Motor neuron (in vitro differentiated cells): ENCODE data around the gene TRIM32. TPM values are rescaled to one million over a fixed set of nuclear protein-coding genes. Genes with fewer than 3 reads are reported as not detected.

Experiments
- ATAC-seq, 8 experiments: fragments of 200-7000 bp; cut with Tn5 transposase; replicated peaks in 6 of 8; 2 replicates each; pipeline ENCODE4 v1.8.0; 2021; ENCODE audit warnings: mild to moderate bottlenecking in 8 of 8, moderate library complexity in 8 of 8
- H3K27ac ChIP-seq, 2 donors: fragments of 250-450 bp; sonication (Bioruptor Pico); 2 replicates each; pipeline ENCODE4 v1.9.0; 2021; ENCODE audit warnings: antibody characterized with exemption in 2 of 2, mild to moderate bottlenecking in 2 of 2, moderate library complexity in 1 of 2
- H3K4me1 ChIP-seq, 2 donors: fragments of 250-450 bp; sonication (Bioruptor Pico); replicated peaks in 1 of 2; 2 replicates each; pipeline ENCODE4 v1.6.1; 2021; ENCODE audit warnings: antibody characterized with exemption in 2 of 2, mild to moderate bottlenecking in 2 of 2, moderate library complexity in 1 of 2
- H3K4me3 ChIP-seq, 5 donors: fragments of 250-450 bp; sonication (Bioruptor Pico); 2 replicates each; pipeline ENCODE4 v1.9.0; 2021; ENCODE audit warnings: antibody characterized with exemption in 5 of 5, mild to moderate bottlenecking in 5 of 5, moderate library complexity in 4 of 5
- WGBS, 10 experiments: fragments of 450-650 bp; shearing (Covaris generic); methylation state at CpG; one replicate each; pipeline ENCODE4 v1.0.0; 2022; 5-methylcytosine and 5-hydroxymethylcytosine counted together
- in situ Hi-C, 9 experiments: fragments of 400-800 bp; cut with MboI; loops; one replicate each; pipeline ENCODE4 v1.15.0; 2021; ENCODE audit warnings: low sequenced_read_pairs in 9 of 9, low pct_unique_long_range_greater_than_20kb in 2 of 9; ENCODE audit not compliant: unreplicated experiment in 9 of 9
- total RNA-seq, 8 experiments: library from RNA; unstranded; fragments of 300-600 nt; gene quantifications; 2 replicates each; pipeline versions ENCODE4 v1.2.3 to v1.2.4, GENCODE V29; 2022

Gene TRIM32
- 10 to 100 TPM; 12.1 to 20.8 (median 17.6) TPM for total RNA-seq

GRCh38 chr9:116687074-116687753 is at the start of gene TRIM32:
TSS of gene TRIM32 (plus strand) at chr9:116687305. CDS start at chr9:116697743, 10,438 bp downstream.
- H3K27ac ChIP-seq = peak within 1 kb of the TSS; percentile 81 to 93
- in situ Hi-C loops = no loop called here
- peak; percentile 89 to 96 (median 92) for ATAC-seq
- peaks cover 14 to 19% of the 10 kb centered on the region in 2 donors for H3K4me1 ChIP-seq
- peak within 1 kb of the TSS; percentile 52 to 95 (median 71) for H3K4me3 ChIP-seq
- WGBS, 10 experiments = 0 to 8% (median 0%) methylated on average over 1 to 10 of the region's 54 CpGs; no CpG with 5 or more reads in 6 of the 10 experiments

- Histone ChIP-seq H3K27ac (no peak overlapping the region), H3K4me3 (no peak overlapping the region), H3K4me1 (no peaks in the 10 kb centered on the region)
- peak in 4 of 8 experiments; percentile 45 to 47 (median 46) for ATAC-seq
- in situ Hi-C loops = no loop called here
These were observed 47.8 kb upstream of the TRIM32 start for GRCh38 chr9:116639251-116639741.

- no peak overlapping the region for H3K27ac ChIP-seq
- ATAC-seq = no peak
- WGBS, 10 experiments = 33 to 100% (median 90%) methylated on average over 1 to 2 of the region's 2 CpGs; no CpG with 5 or more reads in 1 of the 10 experiments
- in situ Hi-C loops = loop anchor here in 1 of 9 experiments (10.0 kb wide), 1 partner anchor 57 kb away; no protein-coding TSS in a partner anchor
- no peaks in the 10 kb centered on the region for H3K4me1 ChIP-seq
- no peak overlapping the region for H3K4me3 ChIP-seq
These were observed 45.6 kb upstream of the TRIM32 start for GRCh38 chr9:116641292-116642059.

GRCh38 chr9:116643691-116644090 is 43.4 kb upstream of the TRIM32 start:
- ATAC-seq = peak in 2 of 8 experiments; percentile 30 to 46
- H3K4me1 ChIP-seq = no peaks in the 10 kb centered on the region
- WGBS, 10 experiments = 50 to 100% methylated on average over 1 of the region's 1 CpG; no CpG with 5 or more reads in 8 of the 10 experiments
- H3K27ac ChIP-seq = no peak overlapping the region
- H3K4me3 ChIP-seq = no peak overlapping the region
- in situ Hi-C loops = loop anchor here in 1 of 9 experiments (10.0 kb wide), 1 partner anchor 59 kb away; no protein-coding TSS in a partner anchor

GRCh38 chr9:116644091-116644688 is 42.9 kb upstream of the TRIM32 start:
- H3K4me3 ChIP-seq = no peak overlapping the region
- no peak for ATAC-seq
- WGBS, 10 experiments = 23 to 100% (median 70%) methylated on average over 1 to 2 of the region's 2 CpGs; no CpG with 5 or more reads in 3 of the 10 experiments
- no peaks in the 10 kb centered on the region for H3K4me1 ChIP-seq
- in situ Hi-C loops = loop anchor here in 1 of 9 experiments (10.0 kb wide), 1 partner anchor 59 kb away; no protein-coding TSS in a partner anchor
- no peak overlapping the region for H3K27ac ChIP-seq

- peak; percentile 53 to 95 (median 80) for ATAC-seq
- 50 to 96% (median 85%) methylated on average over 1 to 4 of the region's 5 CpGs for WGBS, 10 experiments
- Histone ChIP-seq H3K4me3 (no peak overlapping the region), H3K27ac (no peak overlapping the region), H3K4me1 (no peaks in the 10 kb centered on the region)
- in situ Hi-C loops = loop anchor here in 1 of 9 experiments (10.0 kb wide), 1 partner anchor 62 kb away; no protein-coding TSS in a partner anchor
These were observed 40.2 kb upstream of the TRIM32 start for GRCh38 chr9:116646661-116647514.

GRCh38 chr9:116647515-116647809 is 39.6 kb upstream of the TRIM32 start:
- peak in 1 of 8 experiments; percentile 42 for ATAC-seq
- Histone ChIP-seq H3K4me1 (no peaks in the 10 kb centered on the region), H3K27ac (no peak overlapping the region), H3K4me3 (no peak overlapping the region)
- WGBS, 10 experiments = 20 to 100% (median 80%) methylated on average over 1 to 3 of the region's 4 CpGs; no CpG with 5 or more reads in 5 of the 10 experiments
- in situ Hi-C loops = loop anchor here in 1 of 9 experiments (10.0 kb wide), 1 partner anchor 63 kb away; no protein-coding TSS in a partner anchor

- peak in 3 of 8 experiments; percentile 93 to 96 (median 95) for ATAC-seq
- in situ Hi-C loops = loop anchor here in 5 of 9 experiments (10.0 to 25.0 kb wide), 3 partner anchors 491 to 1066 kb away; partner anchors contain the start of gene PAPPA (in 2 of the 5)
- 19 to 100% (median 71%) methylated on average over 1 to 5 of the region's 7 CpGs; no CpG with 5 or more reads in 1 of the 10 experiments for WGBS, 10 experiments
- H3K27ac ChIP-seq = no peak overlapping the region
- peaks cover 0 to 25% of the 10 kb centered on the region in 2 donors for H3K4me1 ChIP-seq
- H3K4me3 ChIP-seq = no peak overlapping the region
These were observed 33.6 kb upstream of the TRIM32 start for GRCh38 chr9:116653348-116654058.

GRCh38 chr9:116654059-116654355 is 33.1 kb upstream of the TRIM32 start:
- in situ Hi-C loops = loop anchor here in 5 of 9 experiments (10.0 to 25.0 kb wide), 3 partner anchors 492 to 1067 kb away; partner anchors contain the start of gene PAPPA (in 2 of the 5)
- WGBS, 10 experiments = 75 to 100% (median 81%) methylated on average over 1 to 3 of the region's 3 CpGs; no CpG with 5 or more reads in 2 of the 10 experiments
- H3K4me1 ChIP-seq = peaks cover 0 to 25% of the 10 kb centered on the region in 2 donors
- H3K4me3 ChIP-seq = no peak overlapping the region
- ATAC-seq = no peak
- no peak overlapping the region for H3K27ac ChIP-seq

GRCh38 chr9:116656501-116656971 is 30.6 kb upstream of the TRIM32 start:
- in situ Hi-C loops = loop anchor here in 5 of 9 experiments (10.0 to 25.0 kb wide), 3 partner anchors 494 to 1069 kb away; partner anchors contain the start of gene PAPPA (in 2 of the 5)
- H3K4me1 ChIP-seq = peaks cover 3 to 25% of the 10 kb centered on the region in 2 donors
- H3K4me3 ChIP-seq = no peak overlapping the region
- no peak overlapping the region for H3K27ac ChIP-seq
- ATAC-seq = no peak
- WGBS, 10 experiments = 42 to 90% (median 81%) methylated on average over 1 to 5 of the region's 5 CpGs; no CpG with 5 or more reads in 3 of the 10 experiments

- WGBS, 10 experiments = 46 to 92% (median 83%) methylated on average over 1 to 2 of the region's 2 CpGs; no CpG with 5 or more reads in 2 of the 10 experiments
- H3K4me1 ChIP-seq = peaks cover 3 to 25% of the 10 kb centered on the region in 2 donors
- no peak overlapping the region for H3K4me3 ChIP-seq
- H3K27ac ChIP-seq = no peak overlapping the region
- in situ Hi-C loops = loop anchor here in 5 of 9 experiments (10.0 to 25.0 kb wide), 3 partner anchors 495 to 1070 kb away; partner anchors contain the start of gene PAPPA (in 2 of the 5)
- no peak for ATAC-seq
These were observed 30.1 kb upstream of the TRIM32 start for GRCh38 chr9:116656977-116657376.
